Endodermal cell (in vitro differentiated cells): ENCODE data around the gene ERC1. TPM values are rescaled to one million over a fixed set of nuclear protein-coding genes. Genes with fewer than 3 reads are reported as not detected.

Source experiments
- DNase-seq: peaks from one replicate; pipeline ENCODE4 v3.0.0-alpha.2; 2017
- H3K27ac ChIP-seq: 2 replicates; pipeline ENCODE4 v1.5.1; 2013; ENCODE audit warnings: mild to moderate bottlenecking, low read depth, low read length, moderate library complexity
- H3K27me3 ChIP-seq: 2 replicates; pipeline ENCODE4 v1.6.1; 2013; ENCODE audit warnings: mild to moderate bottlenecking, low read length, moderate library complexity; ENCODE audit not compliant: insufficient read depth, control insufficient read depth, poor library complexity, severe bottlenecking
- H3K36me3 ChIP-seq: 2 replicates; pipeline ENCODE4 v1.7.0; 2013; ENCODE audit warnings: mild to moderate bottlenecking, low read length, moderate library complexity; ENCODE audit not compliant: control insufficient read depth, insufficient read depth
- H3K4me1 ChIP-seq: one replicate; pipeline ENCODE4 v1.7.0; 2013; ENCODE audit warnings: low read length; ENCODE audit not compliant: control insufficient read depth, insufficient read depth
- H3K4me3 ChIP-seq: 2 replicates; pipeline ENCODE4 v1.5.1; 2013; ENCODE audit warnings: mild to moderate bottlenecking, low read length, moderate library complexity
- H3K9ac ChIP-seq: 2 replicates; pipeline ENCODE4 v1.6.1; 2013; ENCODE audit warnings: mild to moderate bottlenecking, low read length, moderate library complexity; ENCODE audit not compliant: poor library complexity, severe bottlenecking; ENCODE audit errors: extremely low read depth
- H3K9me3 ChIP-seq: 2 replicates; pipeline ENCODE4 v1.6.1; 2013; ENCODE audit warnings: mild to moderate bottlenecking, low read length, moderate library complexity; ENCODE audit not compliant: control insufficient read depth
- H3K27ac Mint-ChIP-seq: 2 replicates; pipeline ENCODE4 v1.8.0; 2020; ENCODE audit warnings: mixed read lengths
- H3K27me3 Mint-ChIP-seq: 2 replicates; pipeline ENCODE4 v1.8.0; 2021; ENCODE audit warnings: mild to moderate bottlenecking, mixed read lengths; ENCODE audit not compliant: insufficient read depth
- H3K36me3 Mint-ChIP-seq: 2 replicates; pipeline ENCODE4 v1.8.0; 2020; ENCODE audit warnings: low read depth, mixed read lengths
- H3K4me1 Mint-ChIP-seq: 2 replicates; pipeline ENCODE4 v1.8.0; 2020; ENCODE audit warnings: mixed read lengths
- H3K4me3 Mint-ChIP-seq: 2 replicates; pipeline ENCODE4 v1.8.0; 2020; ENCODE audit warnings: mild to moderate bottlenecking, moderate library complexity, mixed read lengths
- H3K9me3 Mint-ChIP-seq: 2 replicates; pipeline ENCODE4 v1.8.0; 2020; ENCODE audit warnings: mild to moderate bottlenecking, mixed read lengths
- CTCF ChIP-seq: fragments of 200-600 bp; sonication (generic); conservative IDR thresholded peaks from 2 replicates; pipeline ENCODE4 v1.5.0; 2021; ENCODE audit warnings: antibody characterized with exemption, mild to moderate bottlenecking
- WGBS, 2 experiments: methylation state at CpG; one replicate each; pipeline versions ENCODE4 v1.1.5 to v1.1.7; 2013; ENCODE audit warnings: missing lambda C conversion rate in 2 of 2, mixed read lengths in 1 of 2; ENCODE audit not compliant: insufficient coverage in 1 of 2, insufficient read length in 1 of 2; 5-methylcytosine and 5-hydroxymethylcytosine counted together
- total RNA-seq, 2 donors: library from RNA; stranded (reverse); fragmentation: NEBNext Ultra II Directional in 1 of 2; extraction: Animal tissue kit (Norgen Biotek cat#: 25700) in 1 of 2; gene quantifications; 2 replicates in 1 of 2; 3 replicates in 1 of 2; pipeline ENCODE4 v1.2.1, GENCODE V29; 2021

ERC1 gene
- total RNA-seq, 2 donors from 2014 or later, result 60.6 to 159 TPM

- H3K36me3 ChIP-seq, result no peaks in the 10 kb centered on the region
- Mint-ChIP-seq H3K36me3 (no peaks in the 10 kb centered on the region), H3K27me3 (peaks cover 7% of the 10 kb centered on the region), H3K4me3 (no peak overlapping the region), H3K27ac (no peak overlapping the region), H3K4me1 (no peaks in the 10 kb centered on the region), H3K9me3 (no peaks in the 10 kb centered on the region)
- no peak for TF ChIP-seq CTCF
- no peaks in the 10 kb centered on the region for H3K27me3 ChIP-seq
- no peak for DNase-seq
- no peaks in the 10 kb centered on the region for H3K4me1 ChIP-seq
- no peak overlapping the region for H3K27ac ChIP-seq
- 90% methylated on average over 7 of the region's 7 CpGs; no CpG with 5 or more reads in 1 of the 2 experiments for WGBS, 2 experiments
- H3K9ac ChIP-seq, result no peak overlapping the region
- no peak overlapping the region for H3K4me3 ChIP-seq
- H3K9me3 ChIP-seq, result no peaks in the 10 kb centered on the region
Observed at GRCh38 chr12:1507308-1507707, 516.3 kb downstream of the ERC1 start.

DNA sequence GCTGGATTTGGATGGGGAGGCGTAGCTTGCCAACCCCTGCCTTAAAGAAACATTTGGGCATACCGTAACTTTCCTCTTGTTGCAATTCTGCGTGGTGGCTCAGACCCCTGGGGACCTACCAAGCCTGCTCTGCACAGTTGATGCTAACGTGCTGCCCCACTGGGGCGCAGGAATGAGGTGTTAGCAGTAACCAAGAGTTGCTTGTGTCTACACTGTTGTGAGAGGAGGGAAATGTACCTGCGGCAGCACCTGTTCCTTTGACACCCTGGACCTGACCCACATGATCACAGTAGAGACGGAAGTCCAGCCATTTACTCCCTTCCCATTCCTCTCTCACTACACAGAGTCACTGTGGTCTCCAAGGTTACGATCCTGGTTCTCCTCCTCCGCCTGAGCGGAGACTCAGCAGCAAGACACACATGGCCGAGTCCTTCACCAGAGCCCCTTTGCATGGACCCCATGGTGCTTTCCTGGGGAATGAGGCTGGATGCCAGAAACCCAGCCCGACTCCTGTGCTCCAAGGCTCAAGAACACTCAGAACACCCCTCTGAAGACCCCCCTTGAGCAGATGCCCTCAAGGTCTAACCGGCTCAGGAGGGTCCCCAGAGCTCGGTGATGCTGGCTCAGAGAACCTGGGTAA lies 518.5 kb downstream of the ERC1 start:
- H3K27me3 Mint-ChIP-seq, result peaks cover 8% of the 10 kb centered on the region
- H3K27me3 ChIP-seq, result no peaks in the 10 kb centered on the region
- WGBS, 2 experiments, result 72 to 87% methylated on average over 7 to 14 of the region's 14 CpGs
- no peaks in the 10 kb centered on the region for H3K36me3 ChIP-seq
- H3K4me1 ChIP-seq, result no peaks in the 10 kb centered on the region
- H3K27ac ChIP-seq, result no peak overlapping the region
- no peak overlapping the region for H3K4me3 ChIP-seq
- no peak overlapping the region for H3K4me3 Mint-ChIP-seq
- no peaks in the 10 kb centered on the region for H3K4me1 Mint-ChIP-seq
- H3K9me3 ChIP-seq, result peaks cover under 1% of the 10 kb centered on the region
- TF ChIP-seq CTCF, result no peak
- peaks cover 9% of the 10 kb centered on the region for H3K9me3 Mint-ChIP-seq
- H3K36me3 Mint-ChIP-seq, result no peaks in the 10 kb centered on the region
- peak; percentile 40 for DNase-seq
- no peak overlapping the region for H3K27ac Mint-ChIP-seq
- no peak overlapping the region for H3K9ac ChIP-seq

GRCh38 chr12:1510056-1510812 lies 519.2 kb downstream of the ERC1 start:
- H3K9ac ChIP-seq, result no peak overlapping the region
- H3K4me3 Mint-ChIP-seq, result no peak overlapping the region
- H3K9me3 Mint-ChIP-seq, result peaks cover 16% of the 10 kb centered on the region
- peak; percentile 45 for DNase-seq
- H3K36me3 ChIP-seq, result no peaks in the 10 kb centered on the region
- peaks cover 7% of the 10 kb centered on the region for H3K27me3 Mint-ChIP-seq
- no peaks in the 10 kb centered on the region for H3K27me3 ChIP-seq
- no peak for TF ChIP-seq CTCF
- H3K9me3 ChIP-seq, result peaks cover 8% of the 10 kb centered on the region
- WGBS, 2 experiments, result 89% methylated on average over 9 to 10 of the region's 10 CpGs
- no peak overlapping the region for H3K4me3 ChIP-seq
- H3K36me3 Mint-ChIP-seq, result no peaks in the 10 kb centered on the region
- H3K27ac ChIP-seq, result no peak overlapping the region
- H3K4me1 Mint-ChIP-seq, result no peaks in the 10 kb centered on the region
- no peaks in the 10 kb centered on the region for H3K4me1 ChIP-seq
- no peak overlapping the region for H3K27ac Mint-ChIP-seq
